ENCODE data around the gene KCTD20.

Gene KCTD20

DNA sequence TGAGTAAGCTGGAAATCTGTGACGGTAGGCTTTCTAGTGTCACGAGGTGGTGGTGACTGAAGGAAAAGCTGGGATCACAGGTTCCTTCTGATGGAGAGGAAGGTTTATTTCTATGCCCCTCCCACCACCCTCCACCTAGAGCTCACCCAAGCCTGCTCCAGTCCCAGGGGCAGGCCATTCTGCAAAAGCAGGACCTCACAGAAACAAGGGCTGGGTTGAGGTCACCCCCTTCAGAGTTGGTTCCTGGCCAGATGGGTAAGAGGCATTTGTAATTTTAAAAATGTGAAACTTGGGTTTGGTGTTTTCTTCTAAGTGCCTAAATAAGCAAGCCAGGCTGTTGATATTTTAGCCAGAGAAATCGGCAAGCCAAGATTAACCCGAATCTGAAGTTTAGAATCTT, 46.6 kb downstream of the KCTD20 start:
- no peak for TF ChIP-seq POLR2AphosphoS5 (IDR thresholded peaks at IDR 0.05; ENCODE audit: low read depth, low read length)

DNA sequence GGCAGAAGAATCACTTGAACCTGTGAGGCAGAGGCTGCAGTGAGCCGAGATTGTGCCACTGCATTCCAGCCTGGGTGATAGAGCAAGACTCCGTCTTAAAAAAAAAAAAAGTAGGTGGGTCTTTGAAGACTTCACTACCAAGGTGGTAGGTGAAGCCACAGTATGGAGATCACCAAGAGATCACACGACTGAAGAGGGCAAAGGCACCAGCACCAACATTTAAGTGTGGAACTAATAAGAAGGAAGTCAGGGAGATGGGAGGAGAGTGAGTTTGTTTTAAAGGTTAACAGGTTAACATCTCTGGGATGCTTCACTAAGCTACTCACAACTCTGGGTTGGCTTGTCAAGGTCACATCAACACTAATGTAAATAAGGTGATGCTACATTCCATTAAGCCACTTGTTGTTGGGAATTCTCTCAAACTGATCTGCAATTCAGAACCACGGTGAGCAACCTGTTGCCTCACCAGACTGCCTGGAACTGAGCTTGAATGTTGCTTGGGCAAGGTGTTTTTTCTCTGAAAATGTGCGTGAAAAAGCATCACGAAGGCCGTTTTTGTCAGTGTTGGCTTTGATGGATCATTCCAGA, 48.7 kb downstream of the KCTD20 start:
- TF ChIP-seq SIN3A (IDR thresholded peaks at IDR 0.05; ENCODE audit: borderline replicate concordance, insufficient read depth, low read length) (no peak), TAF1 (IDR thresholded peaks at IDR 0.05; ENCODE audit: borderline replicate concordance, insufficient read depth, low read length) (no peak), POLR2AphosphoS5 (IDR thresholded peaks at IDR 0.05; ENCODE audit: low read depth, low read length) (no peak; the same call in 1 of the 2 replicates), FOXP2 (optimal IDR thresholded peaks at IDR 0.05; ENCODE audit: borderline replicate concordance, extremely low read depth, extremely low read length, insufficient read depth) (no peak)
- TF ChIP-seq, protein P1, sequence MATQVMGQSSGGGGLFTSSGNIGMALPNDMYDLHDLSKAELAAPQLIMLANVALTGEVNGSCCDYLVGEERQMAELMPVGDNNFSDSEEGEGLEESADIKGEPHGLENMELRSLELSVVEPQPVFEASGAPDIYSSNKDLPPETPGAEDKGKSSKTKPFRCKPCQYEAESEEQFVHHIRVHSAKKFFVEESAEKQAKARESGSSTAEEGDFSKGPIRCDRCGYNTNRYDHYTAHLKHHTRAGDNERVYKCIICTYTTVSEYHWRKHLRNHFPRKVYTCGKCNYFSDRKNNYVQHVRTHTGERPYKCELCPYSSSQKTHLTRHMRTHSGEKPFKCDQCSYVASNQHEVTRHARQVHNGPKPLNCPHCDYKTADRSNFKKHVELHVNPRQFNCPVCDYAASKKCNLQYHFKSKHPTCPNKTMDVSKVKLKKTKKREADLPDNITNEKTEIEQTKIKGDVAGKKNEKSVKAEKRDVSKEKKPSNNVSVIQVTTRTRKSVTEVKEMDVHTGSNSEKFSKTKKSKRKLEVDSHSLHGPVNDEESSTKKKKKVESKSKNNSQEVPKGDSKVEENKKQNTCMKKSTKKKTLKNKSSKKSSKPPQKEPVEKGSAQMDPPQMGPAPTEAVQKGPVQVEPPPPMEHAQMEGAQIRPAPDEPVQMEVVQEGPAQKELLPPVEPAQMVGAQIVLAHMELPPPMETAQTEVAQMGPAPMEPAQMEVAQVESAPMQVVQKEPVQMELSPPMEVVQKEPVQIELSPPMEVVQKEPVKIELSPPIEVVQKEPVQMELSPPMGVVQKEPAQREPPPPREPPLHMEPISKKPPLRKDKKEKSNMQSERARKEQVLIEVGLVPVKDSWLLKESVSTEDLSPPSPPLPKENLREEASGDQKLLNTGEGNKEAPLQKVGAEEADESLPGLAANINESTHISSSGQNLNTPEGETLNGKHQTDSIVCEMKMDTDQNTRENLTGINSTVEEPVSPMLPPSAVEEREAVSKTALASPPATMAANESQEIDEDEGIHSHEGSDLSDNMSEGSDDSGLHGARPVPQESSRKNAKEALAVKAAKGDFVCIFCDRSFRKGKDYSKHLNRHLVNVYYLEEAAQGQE (IDR thresholded peaks at IDR 0.05; ENCODE audit: insufficient read depth in 1 of 2, low read depth in 2 of 2, low read length in 2 of 2), result peak; percentile 63 to 85; a peak in 3 of 4 replicates

DNA sequence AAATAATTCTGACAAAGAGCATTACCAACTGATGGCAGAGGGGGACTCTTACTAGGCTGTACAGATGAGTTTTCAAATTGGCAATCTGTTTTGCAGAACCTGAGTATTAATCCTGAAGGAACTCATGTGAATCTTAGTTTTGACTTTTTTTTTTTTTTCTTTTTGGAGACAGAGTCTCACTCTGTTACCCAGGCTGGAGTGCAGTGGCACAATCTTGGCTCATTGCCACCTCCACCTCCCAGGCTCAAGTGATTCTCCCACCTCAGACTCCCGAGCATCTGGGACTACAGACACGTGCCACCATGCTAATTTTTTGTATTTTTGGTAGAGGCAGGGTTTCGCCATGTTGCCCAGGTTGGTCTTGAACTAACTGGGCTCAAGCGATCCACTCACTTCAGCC, 49.3 kb downstream of the KCTD20 start:
- no peak for TF ChIP-seq TAF1 (IDR thresholded peaks at IDR 0.05; ENCODE audit: borderline replicate concordance, insufficient read depth, low read length)
- no peak for TF ChIP-seq FOXP2 (optimal IDR thresholded peaks at IDR 0.05; ENCODE audit: borderline replicate concordance, extremely low read depth, extremely low read length, insufficient read depth)
- TF ChIP-seq SIN3A (IDR thresholded peaks at IDR 0.05; ENCODE audit: borderline replicate concordance, insufficient read depth, low read length), result no peak
- TF ChIP-seq, protein P1 (IDR thresholded peaks at IDR 0.05; ENCODE audit: insufficient read depth in 1 of 2, low read depth in 2 of 2, low read length in 2 of 2), result no peak
- TF ChIP-seq POLR2AphosphoS5 (IDR thresholded peaks at IDR 0.05; ENCODE audit: low read depth, low read length), result no peak

DNA sequence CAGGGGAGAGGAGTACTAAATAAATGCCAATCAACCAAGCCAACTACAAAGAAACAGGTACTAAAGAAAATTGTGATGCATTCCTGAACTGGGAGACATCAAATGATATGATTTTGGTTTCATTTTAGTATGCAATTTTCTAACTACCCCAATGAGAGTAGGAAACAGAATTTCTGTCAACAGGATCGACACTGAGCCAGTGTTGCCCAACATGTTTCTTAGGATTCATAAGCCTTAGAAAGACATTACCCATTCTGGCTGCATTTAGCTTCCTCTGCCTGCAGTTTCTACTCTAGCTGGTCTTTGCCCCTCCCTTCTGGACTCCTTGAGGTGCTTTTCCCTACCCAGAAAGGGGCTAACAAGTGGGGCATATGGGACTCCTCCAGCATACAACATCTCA, 49.8 kb downstream of the KCTD20 start:
- TF ChIP-seq, protein P1 (IDR thresholded peaks at IDR 0.05; ENCODE audit: insufficient read depth in 1 of 2, low read depth in 2 of 2, low read length in 2 of 2), result no peak
- TF ChIP-seq POLR2AphosphoS5 (IDR thresholded peaks at IDR 0.05; ENCODE audit: low read depth, low read length) (no peak), TAF1 (IDR thresholded peaks at IDR 0.05; ENCODE audit: borderline replicate concordance, insufficient read depth, low read length) (no peak), SIN3A (IDR thresholded peaks at IDR 0.05; ENCODE audit: borderline replicate concordance, insufficient read depth, low read length) (no peak), FOXP2 (optimal IDR thresholded peaks at IDR 0.05; ENCODE audit: borderline replicate concordance, extremely low read depth, extremely low read length, insufficient read depth) (no peak)

DNA sequence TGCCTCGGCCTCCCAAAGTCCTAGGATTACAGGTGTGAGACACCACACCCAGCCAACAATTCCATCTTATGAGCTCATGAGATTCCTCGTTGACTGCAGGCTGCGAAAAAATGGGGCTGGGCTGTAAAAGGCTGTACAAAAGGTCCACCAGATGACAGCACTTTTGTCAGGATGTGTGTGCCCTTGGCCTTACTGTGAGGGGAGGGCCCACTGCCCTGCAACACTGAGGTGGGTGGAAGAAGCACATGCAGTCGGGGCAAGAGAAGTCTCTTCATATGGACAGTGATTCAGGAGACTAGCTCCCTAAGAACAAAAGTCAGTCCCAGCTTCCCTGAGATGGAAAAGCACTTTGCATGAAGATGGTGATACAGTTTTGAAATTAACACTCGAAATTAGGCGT, 50.5 kb downstream of the KCTD20 start:
- TF ChIP-seq POLR2AphosphoS5 (IDR thresholded peaks at IDR 0.05; ENCODE audit: low read depth, low read length), result no peak
- no peak for TF ChIP-seq FOXP2 (optimal IDR thresholded peaks at IDR 0.05; ENCODE audit: borderline replicate concordance, extremely low read depth, extremely low read length, insufficient read depth)
- no peak for TF ChIP-seq TAF1 (IDR thresholded peaks at IDR 0.05; ENCODE audit: borderline replicate concordance, insufficient read depth, low read length)
- TF ChIP-seq, protein P1 (IDR thresholded peaks at IDR 0.05; ENCODE audit: insufficient read depth in 1 of 2, low read depth in 2 of 2, low read length in 2 of 2), result no peak
- no peak for TF ChIP-seq SIN3A (IDR thresholded peaks at IDR 0.05; ENCODE audit: borderline replicate concordance, insufficient read depth, low read length)

Measured in PFSK-1 (cell line).